ENCODE data around the gene CEBPG. TPM values are rescaled to one million over a fixed set of nuclear protein-coding genes. Genes with fewer than 3 reads are reported as not detected.

The CEBPG gene
- 10 to 100 TPM; 19.9 to 32.6 TPM for total RNA-seq

DNA sequence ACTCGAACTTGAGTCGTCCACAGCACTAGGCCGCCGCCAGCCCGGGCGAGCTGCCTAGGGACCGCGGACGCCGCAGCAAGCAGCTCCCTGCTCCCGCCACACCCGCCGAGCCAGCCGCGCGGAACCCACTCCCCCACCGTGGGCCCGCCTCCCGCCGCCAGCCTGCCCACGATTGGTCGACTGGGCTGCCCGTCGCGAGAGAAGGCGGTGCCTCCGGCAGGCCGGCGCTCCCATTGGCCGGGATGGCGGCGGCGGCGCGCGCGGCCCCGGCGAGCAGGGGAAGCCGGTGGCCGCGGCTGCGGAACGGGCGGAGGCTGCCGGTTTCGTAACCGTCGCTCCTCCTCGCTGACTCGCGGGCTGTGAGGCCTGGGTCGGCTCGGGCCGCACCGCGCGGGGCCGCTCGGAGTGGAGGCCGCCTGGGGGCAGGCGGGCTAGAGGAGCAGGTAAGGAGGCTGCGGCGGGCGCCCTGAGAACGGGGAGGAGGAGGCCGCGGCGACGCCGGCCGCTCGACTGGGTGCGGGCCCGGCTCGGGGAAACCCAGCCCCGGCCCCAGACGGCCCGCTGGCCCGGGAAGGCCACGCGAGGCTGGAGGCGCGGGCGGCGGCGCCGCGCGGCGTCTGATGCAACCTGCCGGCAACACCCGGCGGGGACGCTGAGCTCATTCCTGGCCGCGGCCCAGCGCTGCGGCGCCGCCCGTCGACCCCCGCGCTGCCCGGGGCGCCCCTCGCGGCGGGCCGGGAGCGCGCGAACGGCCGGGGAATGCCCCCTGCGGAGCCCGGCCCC lies at the start of gene CEBPG:
CEBPG (plus strand) TSS at position 257 of the 783 bp plus-strand sequence. CDS start 5,531 bp downstream, outside the sequence.
- no peaks in the 10 kb centered on the region for H3K27me3 ChIP-seq (replicated peaks; ENCODE audit: insufficient read depth)
- peak; percentile 91 for ATAC-seq (ENCODE audit: insufficient number of reproducible peaks, low FRiP score, low read depth)
- H3K27ac ChIP-seq: peak within 1 kb of the TSS; percentile 95 to 97

DNA sequence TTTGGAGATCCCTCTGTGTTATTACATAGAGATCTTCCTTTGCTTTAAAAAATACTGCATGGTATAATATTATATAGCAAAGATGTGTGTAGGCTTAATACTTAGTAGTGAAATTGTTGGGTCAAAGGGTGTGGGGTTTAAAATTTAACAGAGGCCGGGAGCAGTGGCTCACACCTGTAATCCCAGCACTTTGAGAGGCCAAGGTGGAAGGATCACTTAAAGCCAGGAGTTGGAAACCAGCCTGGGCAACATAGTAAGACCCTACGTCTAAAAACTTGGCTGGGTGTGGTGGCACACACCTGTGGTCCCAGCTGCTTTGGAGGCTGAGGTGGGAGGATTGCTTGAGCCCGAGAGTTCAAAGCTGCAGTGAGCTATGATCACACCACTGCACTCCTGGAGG lies 48.9 kb upstream of the CEBPG start:
- H3K9me3 ChIP-seq: peaks cover 6% of the 10 kb centered on the region
- ATAC-seq (ENCODE audit: insufficient number of reproducible peaks, low FRiP score, low read depth): no peak
- no peak for DNase-seq (ENCODE audit: low spot score)
- H3K4me1 ChIP-seq (ENCODE audit: control insufficient read depth in 1 of 2, low read depth in 2 of 2): no peaks in the 10 kb centered on the region
- H3K36me3 ChIP-seq: no peaks in the 10 kb centered on the region
- H3K4me3 ChIP-seq: no peak overlapping the region
- no peak overlapping the region for H3K27ac ChIP-seq
- H3K27me3 ChIP-seq (replicated peaks; ENCODE audit: insufficient read depth): no peaks in the 10 kb centered on the region
- TF ChIP-seq CTCF (IDR thresholded peaks at IDR 0.05): no peak

More for the DNA sequence above, at the start of gene CEBPG:
- peak within 1 kb of the TSS; percentile 92 for H3K4me3 ChIP-seq
- no peaks in the 10 kb centered on the region for H3K36me3 ChIP-seq
- DNase-seq (ENCODE audit: low spot score): peak; percentile 62
- no peaks in the 10 kb centered on the region for H3K9me3 ChIP-seq
- peaks cover 14 to 30% of the 10 kb centered on the region in 2 donors for H3K4me1 ChIP-seq (ENCODE audit: control insufficient read depth in 1 of 2, low read depth in 2 of 2)
- TF ChIP-seq CTCF (IDR thresholded peaks at IDR 0.05): no peak

DNA sequence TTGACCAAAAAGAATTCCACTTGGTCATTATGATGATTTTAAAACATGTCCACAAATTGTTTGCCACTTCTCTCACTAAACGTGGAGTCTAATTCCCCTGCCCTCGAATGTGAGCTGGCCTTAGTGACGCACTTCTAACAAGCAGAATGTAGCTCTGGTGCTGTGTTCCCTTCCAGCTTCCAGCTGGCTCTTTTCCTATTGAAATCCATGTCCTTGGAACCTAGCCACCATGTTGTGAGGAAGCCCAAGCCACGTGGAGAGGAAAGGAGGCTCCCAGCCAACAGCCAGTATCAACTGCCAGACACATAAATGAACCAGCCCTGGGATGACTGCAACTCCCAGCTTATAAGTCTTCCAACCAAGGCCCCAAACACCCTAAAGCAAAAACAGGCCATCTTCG lies 47.6 kb upstream of the CEBPG start:
- no peaks in the 10 kb centered on the region for H3K27me3 ChIP-seq (replicated peaks; ENCODE audit: insufficient read depth)
- no peak for TF ChIP-seq CTCF (IDR thresholded peaks at IDR 0.05)
- peaks cover 6% of the 10 kb centered on the region for H3K9me3 ChIP-seq
- H3K27ac ChIP-seq: no peak overlapping the region
- DNase-seq (ENCODE audit: low spot score): no peak
- H3K4me1 ChIP-seq (ENCODE audit: control insufficient read depth in 1 of 2, low read depth in 2 of 2): no peaks in the 10 kb centered on the region
- no peaks in the 10 kb centered on the region for H3K36me3 ChIP-seq
- no peak for ATAC-seq (ENCODE audit: insufficient number of reproducible peaks, low FRiP score, low read depth)
- H3K4me3 ChIP-seq: no peak overlapping the region

GRCh38 chr19:33329060-33329459 lies 44.4 kb upstream of the CEBPG start:
- DNase-seq (ENCODE audit: low spot score): no peak
- no peaks in the 10 kb centered on the region for H3K4me1 ChIP-seq (ENCODE audit: control insufficient read depth in 1 of 2, low read depth in 2 of 2)
- no peak for ATAC-seq (ENCODE audit: insufficient number of reproducible peaks, low FRiP score, low read depth)
- H3K9me3 ChIP-seq: peaks cover 6% of the 10 kb centered on the region
- H3K4me3 ChIP-seq: no peak overlapping the region
- no peaks in the 10 kb centered on the region for H3K36me3 ChIP-seq
- no peak for TF ChIP-seq CTCF (IDR thresholded peaks at IDR 0.05)
- H3K27ac ChIP-seq: no peak overlapping the region
- no peaks in the 10 kb centered on the region for H3K27me3 ChIP-seq (replicated peaks; ENCODE audit: insufficient read depth)

DNA sequence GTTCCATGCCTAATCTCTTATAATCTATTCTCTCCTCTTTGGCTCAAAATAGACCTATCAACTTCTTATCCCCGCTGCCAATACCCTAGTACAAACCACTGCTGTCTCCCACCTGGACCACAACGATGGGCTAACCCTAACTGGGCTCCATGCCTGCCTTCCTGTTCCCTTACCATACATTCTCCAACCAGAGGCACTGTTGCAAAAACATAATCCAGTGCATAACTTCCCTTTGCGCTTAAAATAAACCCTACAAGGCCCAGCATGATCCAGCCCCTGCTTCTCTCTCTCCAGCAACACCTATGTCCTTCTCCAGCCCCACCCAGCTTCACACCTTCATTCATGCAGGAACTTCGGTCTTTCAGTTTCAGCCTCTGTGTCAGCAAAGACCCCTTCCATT lies 43.8 kb upstream of the CEBPG start:
- ATAC-seq (ENCODE audit: insufficient number of reproducible peaks, low FRiP score, low read depth) (no peak), DNase-seq (ENCODE audit: low spot score) (no peak)
- TF ChIP-seq CTCF (IDR thresholded peaks at IDR 0.05): no peak
- Histone ChIP-seq H3K27me3 (replicated peaks; ENCODE audit: insufficient read depth) (no peaks in the 10 kb centered on the region), H3K9me3 (peaks cover 6% of the 10 kb centered on the region), H3K4me3 (no peak overlapping the region), H3K27ac (no peak overlapping the region), H3K36me3 (no peaks in the 10 kb centered on the region), H3K4me1 (ENCODE audit: control insufficient read depth in 1 of 2, low read depth in 2 of 2) (no peaks in the 10 kb centered on the region)

All from thoracic aorta (tissue), 2 donors.